ENCODE measurements around the gene CEP350. TPM values are rescaled to one million over a fixed set of nuclear protein-coding genes. Genes with fewer than 3 reads are reported as not detected.
"Not testable (repeated sequence)": the region's sequence is repeated elsewhere in the genome, so short reads cannot be mapped to it uniquely, and the experiment has no call there.

Gene CEP350
- total RNA-seq, 1 experiment from 2014 or later: 57.5 TPM

DNA sequence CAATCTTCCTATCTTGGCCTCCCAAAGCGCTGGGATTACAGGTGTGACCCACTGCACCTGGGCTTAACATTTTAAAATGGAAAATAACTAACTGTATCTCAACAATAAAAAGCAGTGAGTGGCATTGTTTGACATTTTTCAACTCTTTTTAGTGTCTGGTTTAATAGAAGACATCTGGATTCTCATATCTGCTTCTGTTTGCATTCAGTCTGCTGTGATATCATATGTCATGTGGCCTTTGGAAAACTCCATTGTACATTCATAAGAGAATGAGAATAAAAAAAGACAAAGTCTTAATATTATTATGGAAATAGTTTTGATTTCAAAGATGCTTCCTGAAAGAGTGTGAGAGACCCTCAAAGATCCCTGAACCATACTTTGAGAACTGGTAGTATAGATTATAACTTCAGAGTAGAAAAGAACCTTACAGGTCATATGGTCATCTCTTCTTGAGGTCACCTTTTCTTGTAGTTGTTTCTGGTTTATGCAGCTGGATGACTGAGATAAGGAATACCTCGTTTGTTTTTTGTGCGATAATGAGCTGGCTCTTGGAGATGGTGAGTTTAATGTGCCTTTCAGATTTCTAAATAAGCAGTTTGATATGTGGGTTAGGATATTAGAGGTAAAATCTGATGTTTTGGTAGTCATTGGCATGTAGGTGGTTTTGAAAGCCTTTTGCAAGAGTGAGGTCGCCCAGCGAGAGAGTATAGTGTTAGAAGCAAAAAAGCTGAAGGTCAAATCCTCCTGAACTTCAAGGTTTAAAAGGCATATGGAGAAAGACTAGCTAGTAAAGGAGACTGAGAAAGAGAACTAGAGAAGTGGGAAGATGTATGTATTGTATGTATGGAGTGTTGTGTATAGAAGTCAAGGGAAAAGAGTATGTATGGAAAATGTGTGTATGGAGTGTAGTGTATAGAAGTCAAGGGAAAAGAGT lies 17.2 kb downstream of the CEP350 start:
- in situ Hi-C loops (cut with HindIII; ENCODE audit: low pct_unique_long_range_greater_than_20kb, low sequenced_read_pairs): no loop called here
- DNase-seq (ENCODE audit: low read depth, low spot score): no peak

DNA sequence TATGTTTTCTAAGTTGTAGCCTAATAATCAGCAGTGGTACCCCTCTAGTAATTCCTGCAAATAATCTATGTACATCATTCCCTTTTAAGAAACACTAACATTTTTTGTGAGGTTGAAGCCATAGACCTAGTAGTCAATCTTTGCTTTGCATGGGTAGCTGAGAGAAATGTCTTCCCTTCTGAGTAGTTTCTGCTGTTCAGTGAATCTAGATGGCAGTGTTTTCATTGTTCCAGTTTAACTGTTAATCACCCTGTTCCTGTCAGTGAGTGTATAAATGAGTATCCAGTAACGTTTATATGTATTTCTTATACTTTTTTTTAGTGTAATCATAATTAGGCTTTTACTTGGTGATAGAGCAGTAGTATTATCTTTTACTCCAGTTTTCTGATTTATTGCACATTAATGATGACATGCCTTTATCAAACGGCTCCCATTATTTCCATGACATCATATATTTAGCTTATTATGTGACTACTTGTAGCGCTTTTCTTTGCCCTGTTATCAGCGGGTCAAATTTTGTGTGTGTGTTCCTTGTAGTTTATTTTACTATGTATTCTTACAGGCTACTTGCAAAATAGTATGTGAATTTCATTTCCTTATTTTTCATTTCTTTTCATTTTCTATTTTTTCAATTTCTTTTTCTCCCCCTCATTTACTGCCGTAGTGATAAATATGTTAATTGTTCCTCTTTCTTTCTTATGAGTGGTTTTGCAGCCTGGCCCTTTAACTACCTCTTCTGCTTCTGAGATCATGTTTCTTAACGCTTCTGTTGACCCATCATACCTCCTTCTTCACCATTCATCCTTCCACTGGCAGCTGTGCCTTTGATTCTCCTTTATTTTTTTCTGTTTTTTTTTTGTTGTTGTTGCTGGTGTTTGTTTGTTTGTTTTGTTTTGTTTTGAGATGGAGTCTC lies 18.8 kb downstream of the CEP350 start:
- in situ Hi-C loops (cut with HindIII; ENCODE audit: low pct_unique_long_range_greater_than_20kb, low sequenced_read_pairs): no loop called here

DNA sequence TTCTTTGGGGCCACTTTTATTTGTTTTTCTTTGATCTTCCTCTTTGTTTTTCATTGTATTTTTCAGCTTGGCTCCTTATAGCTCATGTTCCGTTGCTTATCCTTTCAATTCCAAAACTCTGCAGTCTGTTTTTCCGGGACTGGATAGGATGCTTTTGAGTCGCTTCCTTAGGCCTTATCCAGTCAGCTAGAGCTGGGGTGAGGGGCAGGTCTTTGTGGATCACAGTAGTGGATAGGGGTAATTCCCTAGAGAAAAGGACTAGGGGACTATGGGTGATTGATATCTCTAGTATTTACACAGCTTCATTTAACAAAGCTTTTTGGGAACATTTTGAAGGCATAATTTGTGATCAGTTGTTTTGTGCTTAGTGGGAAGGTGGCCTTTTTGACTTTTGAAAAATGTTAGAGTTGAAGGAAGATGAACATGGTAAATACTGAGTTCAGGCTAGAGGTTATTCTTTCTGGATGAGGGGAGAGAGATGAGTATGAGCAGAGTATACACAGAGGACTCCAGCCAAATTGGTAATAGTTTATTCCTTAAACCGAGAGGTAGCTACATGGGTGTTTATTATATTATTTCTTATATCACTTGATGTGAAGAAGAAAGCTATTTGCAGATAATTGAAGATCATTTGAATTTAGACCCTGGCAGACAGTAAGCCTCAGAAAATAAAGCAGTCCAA lies 22.5 kb downstream of the CEP350 start:
- in situ Hi-C loops (cut with HindIII; ENCODE audit: low pct_unique_long_range_greater_than_20kb, low sequenced_read_pairs): no loop called here
- no peak for DNase-seq (ENCODE audit: low read depth, low spot score)

More for the DNA sequence above, 18.8 kb downstream of the CEP350 start:
- no peak for DNase-seq (ENCODE audit: low read depth, low spot score)

DNA sequence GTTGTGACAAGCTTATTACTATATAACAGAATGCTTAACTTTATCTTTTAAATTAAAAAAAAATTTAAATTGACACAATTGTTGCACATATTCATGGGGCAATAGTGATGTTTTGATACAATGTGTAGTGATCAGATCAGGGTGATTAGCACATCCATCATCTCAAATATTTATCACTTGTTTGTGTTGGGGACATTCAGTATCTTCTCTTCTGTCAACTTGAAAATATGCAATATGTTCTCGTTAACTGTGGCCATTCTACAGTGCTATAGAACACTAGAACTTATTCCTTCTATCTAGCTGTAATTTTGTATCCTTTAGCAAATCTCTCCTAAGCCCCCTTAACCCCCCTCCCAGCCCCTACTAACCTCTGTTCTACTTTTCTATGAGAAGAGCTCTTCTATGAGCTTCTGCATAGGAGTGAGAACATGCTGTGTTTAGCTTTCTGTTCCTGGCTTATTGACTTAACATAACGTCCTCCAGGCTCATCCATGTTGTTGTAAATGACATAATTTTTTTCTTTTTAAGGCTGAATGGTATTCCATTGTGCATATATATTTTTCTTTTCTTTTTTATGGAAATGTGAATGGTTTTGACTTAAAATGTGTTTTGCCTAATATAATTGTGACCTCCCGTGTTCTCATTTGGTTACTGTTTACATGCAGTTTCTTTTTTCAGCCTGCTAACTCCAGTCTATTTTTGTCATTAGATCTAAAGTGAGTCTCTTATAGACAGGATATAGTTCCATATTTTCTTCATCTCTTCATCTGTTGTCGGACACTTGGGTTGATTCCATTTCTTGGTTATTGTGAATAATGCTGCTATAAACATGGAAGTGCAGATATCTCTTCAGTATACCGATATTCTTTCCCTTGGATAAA lies 23.8 kb downstream of the CEP350 start:
- in situ Hi-C loops (cut with HindIII; ENCODE audit: low pct_unique_long_range_greater_than_20kb, low sequenced_read_pairs): no loop called here
- no peak for DNase-seq (ENCODE audit: low read depth, low spot score)

DNA sequence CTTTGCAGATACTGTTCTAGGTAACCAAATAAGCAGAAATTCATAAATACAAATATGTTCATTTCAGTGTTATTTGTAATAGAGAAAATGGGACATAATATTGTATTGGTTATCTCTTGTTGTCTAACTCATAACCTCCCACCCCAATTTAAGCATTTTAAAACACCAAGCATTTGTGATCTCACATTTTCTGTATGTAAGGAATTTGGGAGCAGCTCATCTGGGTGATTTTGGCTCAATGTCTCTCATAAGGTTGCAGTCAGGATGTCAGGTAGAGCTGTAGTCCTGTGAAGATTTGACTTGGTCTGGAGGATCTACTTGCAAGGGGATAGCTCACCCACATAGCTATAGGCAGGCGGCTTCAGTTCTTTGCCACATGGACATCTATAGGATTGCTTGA lies 29.5 kb downstream of the CEP350 start:
- in situ Hi-C loops (cut with HindIII; ENCODE audit: low pct_unique_long_range_greater_than_20kb, low sequenced_read_pairs): no loop called here
- no peak for DNase-seq (ENCODE audit: low read depth, low spot score)

DNA sequence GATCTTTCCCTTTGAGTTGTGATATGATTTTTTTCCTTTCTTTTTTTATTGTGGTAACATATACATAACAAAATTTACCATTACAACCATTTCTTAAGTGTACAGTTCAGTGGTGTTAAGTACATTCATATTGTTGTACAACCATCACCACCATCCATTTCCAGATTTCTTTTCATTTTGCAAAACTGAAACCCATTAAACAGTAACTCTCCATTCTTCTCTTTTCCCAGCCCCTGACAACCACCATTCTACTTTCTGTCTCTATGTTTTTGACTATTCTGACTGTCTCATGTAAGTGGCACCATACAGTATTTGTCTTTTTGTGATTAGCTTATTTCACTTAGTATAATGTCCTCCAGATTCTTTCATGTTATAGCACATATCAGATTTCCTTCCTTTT lies 30.3 kb downstream of the CEP350 start:
- in situ Hi-C loops (cut with HindIII; ENCODE audit: low pct_unique_long_range_greater_than_20kb, low sequenced_read_pairs): no loop called here

DNA sequence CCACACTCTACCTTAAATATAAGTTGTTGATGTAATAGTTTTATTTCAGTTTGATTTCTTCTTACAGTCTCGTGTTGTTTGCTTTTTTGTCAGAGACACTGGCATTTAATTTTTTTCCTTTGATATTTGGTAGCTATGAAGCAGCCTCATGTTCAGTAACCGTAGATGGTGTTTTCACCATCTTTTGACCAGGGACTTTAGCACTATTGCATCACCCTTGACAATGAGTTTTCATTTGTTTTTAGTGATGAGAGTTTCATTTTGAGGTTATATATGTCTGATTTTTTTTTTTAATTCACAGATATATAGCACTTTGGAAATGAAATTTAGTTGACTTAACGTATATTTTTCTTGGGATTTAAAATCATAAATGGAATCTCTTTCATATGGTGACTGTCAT lies 36.2 kb downstream of the CEP350 start:
- DNase-seq (ENCODE audit: low read depth, low spot score): no peak
- in situ Hi-C loops (cut with HindIII; ENCODE audit: low pct_unique_long_range_greater_than_20kb, low sequenced_read_pairs): no loop called here

More for the DNA sequence above, 30.3 kb downstream of the CEP350 start:
- no peak for DNase-seq (ENCODE audit: low read depth, low spot score)

DNA sequence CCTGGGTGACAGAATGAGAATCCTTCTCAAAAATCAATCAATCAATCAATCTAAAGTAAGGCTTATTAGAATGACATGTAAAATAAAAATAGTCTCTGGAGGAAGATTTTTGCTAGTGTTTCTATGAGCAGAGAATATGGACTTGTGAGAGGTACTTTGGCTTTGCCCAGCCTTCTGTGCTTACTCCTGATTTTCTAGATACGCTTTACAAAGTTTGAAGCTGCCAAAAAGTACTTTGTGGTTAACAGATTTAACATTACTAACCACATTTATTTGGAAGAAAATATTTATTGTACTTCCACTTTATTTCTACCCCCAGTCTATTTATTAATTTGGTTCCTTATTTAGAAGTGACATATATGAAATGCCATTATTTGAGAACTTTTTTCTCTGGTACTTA lies 41.0 kb downstream of the CEP350 start:
- DNase-seq (ENCODE audit: low read depth, low spot score): no peak
- in situ Hi-C loops (cut with HindIII; ENCODE audit: low pct_unique_long_range_greater_than_20kb, low sequenced_read_pairs): no loop called here

DNA sequence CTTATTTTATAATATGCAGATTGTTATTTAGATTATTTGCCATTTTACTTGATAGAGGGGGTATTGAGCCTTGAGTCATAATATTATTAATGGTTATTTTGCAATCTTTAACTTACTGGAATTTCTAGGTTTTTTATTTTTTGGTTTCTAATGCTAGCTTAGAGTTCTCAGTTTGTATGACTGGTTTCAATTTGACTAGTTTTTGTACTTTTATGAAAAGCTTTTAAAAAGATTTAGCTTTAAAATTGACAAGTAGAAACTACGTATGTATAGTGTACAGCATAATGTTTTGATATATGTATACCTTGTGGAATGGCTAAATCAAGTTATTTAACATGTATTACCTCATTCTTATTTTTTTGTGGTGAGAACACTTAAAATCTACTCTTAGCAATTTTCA lies 41.5 kb downstream of the CEP350 start:
- no peak for DNase-seq (ENCODE audit: low read depth, low spot score)
- in situ Hi-C loops (cut with HindIII; ENCODE audit: low pct_unique_long_range_greater_than_20kb, low sequenced_read_pairs): no loop called here

DNA sequence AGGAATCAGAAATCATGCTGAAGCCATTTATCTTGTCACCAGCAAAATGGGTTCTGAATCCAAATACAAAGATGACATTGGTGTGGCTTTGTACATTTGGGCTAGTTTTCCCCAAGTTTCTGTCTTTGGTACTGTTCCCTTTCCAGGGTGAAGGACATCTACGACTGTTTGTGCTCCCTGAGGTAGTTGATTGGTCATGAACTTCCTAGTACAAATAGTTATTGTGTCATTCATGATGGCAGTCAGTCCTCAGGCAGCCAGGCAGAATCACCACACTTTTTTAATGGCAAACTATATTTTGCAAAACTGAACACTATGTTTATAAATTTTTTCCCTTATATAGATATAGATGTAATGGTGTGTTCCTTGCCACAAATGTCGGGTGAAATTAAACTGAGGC lies 46.0 kb downstream of the CEP350 start:
- in situ Hi-C loops (cut with HindIII; ENCODE audit: low pct_unique_long_range_greater_than_20kb, low sequenced_read_pairs): no loop called here
- no peak for DNase-seq (ENCODE audit: low read depth, low spot score)

DNA sequence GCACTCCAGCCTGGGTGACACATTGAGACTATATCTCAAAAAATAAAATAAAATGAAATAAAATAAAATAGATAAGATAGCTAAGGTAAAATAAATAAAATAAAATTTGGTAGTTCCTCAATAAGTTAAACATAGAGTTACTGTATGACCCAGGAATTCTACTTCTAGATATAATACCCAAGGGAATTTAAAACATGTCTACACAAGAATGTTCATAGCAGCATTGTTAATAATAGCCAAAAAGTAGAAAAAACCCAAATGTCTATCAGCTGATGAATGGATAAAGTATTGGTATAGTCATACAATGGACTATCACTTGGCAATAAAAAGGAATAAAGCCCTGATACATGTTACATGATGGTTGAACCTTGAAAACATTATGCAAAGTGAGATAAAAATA lies 47.8 kb downstream of the CEP350 start:
- DNase-seq (ENCODE audit: low read depth, low spot score): no peak
- in situ Hi-C loops (cut with HindIII; ENCODE audit: low pct_unique_long_range_greater_than_20kb, low sequenced_read_pairs): no loop called here

DNA sequence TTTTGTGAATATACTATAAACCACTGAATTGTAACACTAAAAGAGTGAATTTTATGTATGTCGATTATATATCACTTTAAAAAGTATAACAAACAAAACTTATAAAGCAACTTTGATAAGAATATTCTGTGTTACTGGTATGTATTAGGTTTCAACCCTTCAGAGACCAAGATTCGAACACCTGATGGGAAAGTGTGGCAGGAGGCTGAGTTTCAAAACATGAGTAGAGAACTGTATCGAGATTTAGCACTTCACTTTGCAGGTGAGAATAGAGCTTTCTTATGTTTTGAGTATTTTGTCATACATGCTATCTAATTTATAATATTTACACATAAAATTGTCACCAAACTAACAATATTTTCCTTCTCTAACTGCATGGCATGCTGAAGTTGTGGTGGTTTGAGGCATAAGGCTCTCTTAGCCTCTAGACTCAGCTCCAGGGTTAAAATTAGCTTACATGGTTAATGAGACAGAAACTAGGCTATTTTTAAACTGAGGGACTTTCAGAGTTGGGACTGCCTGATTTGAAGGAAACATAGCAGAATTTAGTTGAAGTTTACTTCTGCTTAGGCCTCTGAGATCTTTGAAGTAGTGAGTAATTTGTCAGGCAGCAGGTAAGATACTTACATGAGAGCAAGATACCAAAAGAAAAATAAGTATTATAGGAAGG lies 48.6 kb downstream of the CEP350 start:
- DNase-seq (ENCODE audit: low read depth, low spot score): no peak
- in situ Hi-C loops (cut with HindIII; ENCODE audit: low pct_unique_long_range_greater_than_20kb, low sequenced_read_pairs): no loop called here

DNA sequence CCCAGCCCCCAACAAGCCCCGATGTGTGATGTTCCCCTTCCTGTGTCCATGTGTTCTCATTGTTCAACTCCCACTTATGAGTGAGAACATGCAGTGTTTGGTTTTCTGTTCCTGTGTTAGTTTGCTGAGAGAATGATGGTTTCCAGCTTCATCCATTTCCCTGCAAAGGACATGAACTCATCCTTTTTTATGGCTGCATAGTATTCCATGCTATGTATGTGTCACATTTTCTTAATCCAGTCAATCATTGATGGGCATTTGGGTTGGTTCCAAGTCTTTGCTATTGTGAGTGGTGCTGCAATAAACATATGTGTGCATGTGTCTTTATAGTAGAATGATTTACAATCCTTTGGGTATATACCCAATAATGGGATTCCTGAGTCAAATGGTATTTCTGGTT lies 52.2 kb downstream of the CEP350 start:
- in situ Hi-C loops (cut with HindIII; ENCODE audit: low pct_unique_long_range_greater_than_20kb, low sequenced_read_pairs); DNase-seq (ENCODE audit: low read depth, low spot score): not testable (repeated sequence)

DNA sequence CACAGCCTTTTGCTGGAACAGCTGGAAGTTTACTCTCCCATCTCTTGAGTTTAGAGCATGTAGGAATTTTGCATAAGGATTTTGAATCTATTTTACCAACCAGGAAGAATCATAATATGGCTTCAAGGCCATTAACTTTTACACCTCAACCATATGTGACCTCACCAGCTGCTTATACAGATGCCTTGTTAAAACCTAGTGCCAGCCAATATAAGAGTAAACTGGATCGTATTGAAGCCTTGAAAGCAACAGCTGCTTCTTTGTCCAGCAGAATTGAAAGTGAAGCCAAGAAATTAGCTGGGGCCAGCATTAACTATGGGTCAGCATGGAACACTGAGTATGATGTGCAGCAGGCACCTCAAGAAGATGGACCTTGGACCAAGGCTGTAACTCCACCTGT lies 65.4 kb downstream of the CEP350 start:
- DNase-seq (ENCODE audit: low read depth, low spot score): no peak
- in situ Hi-C loops (cut with HindIII; ENCODE audit: low pct_unique_long_range_greater_than_20kb, low sequenced_read_pairs): no loop called here

DNA sequence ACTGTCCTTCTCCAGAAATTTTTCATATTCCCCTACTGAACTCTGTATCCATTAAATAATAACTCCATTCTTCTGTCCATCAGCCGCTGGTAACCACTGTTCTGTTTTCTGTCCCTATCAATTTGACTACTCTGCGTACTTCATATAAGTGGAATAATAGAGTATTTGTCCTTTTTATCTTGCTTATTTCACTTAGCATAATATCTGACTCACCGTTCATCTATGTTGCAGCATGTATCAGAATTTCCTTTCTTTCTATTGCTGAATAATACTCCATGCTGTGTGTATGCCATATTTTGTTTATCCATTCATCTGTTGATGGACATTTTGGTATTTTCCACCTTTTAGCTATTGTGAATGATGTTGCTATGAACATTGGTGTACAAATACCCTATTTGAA lies 71.9 kb downstream of the CEP350 start:
- in situ Hi-C loops (cut with HindIII; ENCODE audit: low pct_unique_long_range_greater_than_20kb, low sequenced_read_pairs): no loop called here
- peak; percentile 85 for DNase-seq (ENCODE audit: low read depth, low spot score)

DNA sequence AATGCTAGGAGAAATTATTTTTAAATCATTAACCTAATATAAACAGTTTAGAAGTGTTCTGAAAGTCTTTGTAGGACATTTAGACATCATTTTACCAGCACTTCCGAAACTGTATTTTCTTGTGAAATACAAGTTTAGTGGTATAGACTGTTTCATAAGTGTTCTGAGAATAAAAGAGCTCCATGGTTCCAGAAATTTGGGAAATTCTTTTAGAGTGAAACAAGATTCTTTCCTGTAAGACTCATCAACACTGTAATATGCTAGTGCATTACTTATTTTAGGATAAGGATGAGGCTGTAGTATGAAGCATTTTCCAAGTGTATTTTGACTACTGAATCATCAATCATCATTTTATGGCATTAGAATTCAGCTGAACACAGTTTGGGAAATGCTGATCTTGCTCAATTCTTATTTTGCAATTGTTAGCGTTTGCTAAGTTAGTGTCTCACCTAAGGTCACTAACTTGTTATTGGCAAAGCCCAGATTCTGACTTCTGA lies 73.4 kb downstream of the CEP350 start:
- DNase-seq (ENCODE audit: low read depth, low spot score): no peak
- in situ Hi-C loops (cut with HindIII; ENCODE audit: low pct_unique_long_range_greater_than_20kb, low sequenced_read_pairs): no loop called here

Data from SK-MEL-5 (cell line).